DMS53 (cell line): Measurements from ENCODE around the gene KLK1.

Source experiments
- DNase-seq: peaks from one replicate; lab custom pipeline; 2025; lab: John Stamatoyannopoulos, UW

Gene KLK1

GRCh38 chr19:50823389-50824042, at the start of gene KLK1:
KLK1 (minus strand) TSS chr19:50823787; CDS start chr19:50823748, 39 bp downstream.
- DNase-seq, result no peak

DNA sequence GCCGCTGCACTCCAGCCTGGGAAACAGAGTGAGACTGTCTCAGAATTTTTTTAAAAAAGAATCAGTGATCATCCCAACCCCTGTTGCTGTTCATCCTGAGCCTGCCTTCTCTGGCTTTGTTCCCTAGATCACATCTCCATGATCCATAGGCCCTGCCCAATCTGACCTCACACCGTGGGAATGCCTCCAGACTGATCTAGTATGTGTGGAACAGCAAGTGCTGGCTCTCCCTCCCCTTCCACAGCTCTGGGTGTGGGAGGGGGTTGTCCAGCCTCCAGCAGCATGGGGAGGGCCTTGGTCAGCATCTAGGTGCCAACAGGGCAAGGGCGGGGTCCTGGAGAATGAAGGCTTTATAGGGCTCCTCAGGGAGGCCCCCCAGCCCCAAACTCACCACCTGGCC, 49.5 kb upstream of the KLK1 start, which contains the start of gene KLK2:
KLK2 (plus strand) TSS at position 384 of the 400 bp plus-strand sequence. CDS start 35 bp downstream, outside the sequence.
- no peak for DNase-seq

GRCh38 chr19:50870417-50871089, 47.0 kb upstream of the KLK1 start:
- DNase-seq, result no peak

DNA sequence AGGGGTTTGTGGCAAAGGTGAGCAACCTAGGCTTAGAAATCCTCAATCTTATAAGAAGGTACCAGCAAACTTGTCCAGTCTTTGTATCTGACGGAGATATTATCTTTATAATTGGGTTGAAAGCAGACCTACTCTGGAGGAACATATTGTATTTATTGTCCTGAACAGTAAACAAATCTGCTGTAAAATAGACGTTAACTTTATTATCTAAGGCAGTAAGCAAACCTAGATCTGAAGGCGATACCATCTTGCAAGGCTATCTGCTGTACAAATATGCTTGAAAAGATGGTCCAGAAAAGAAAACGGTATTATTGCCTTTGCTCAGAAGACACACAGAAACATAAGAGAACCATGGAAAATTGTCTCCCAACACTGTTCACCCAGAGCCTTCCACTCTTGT, 45.9 kb upstream of the KLK1 start:
- DNase-seq, result no peak

GRCh38 chr19:50861496-50862286, 38.1 kb upstream of the KLK1 start:
- DNase-seq, result no peak

- no peak for DNase-seq
Measured at GRCh38 chr19:50861010-50861409, 37.4 kb upstream of the KLK1 start.

DNA sequence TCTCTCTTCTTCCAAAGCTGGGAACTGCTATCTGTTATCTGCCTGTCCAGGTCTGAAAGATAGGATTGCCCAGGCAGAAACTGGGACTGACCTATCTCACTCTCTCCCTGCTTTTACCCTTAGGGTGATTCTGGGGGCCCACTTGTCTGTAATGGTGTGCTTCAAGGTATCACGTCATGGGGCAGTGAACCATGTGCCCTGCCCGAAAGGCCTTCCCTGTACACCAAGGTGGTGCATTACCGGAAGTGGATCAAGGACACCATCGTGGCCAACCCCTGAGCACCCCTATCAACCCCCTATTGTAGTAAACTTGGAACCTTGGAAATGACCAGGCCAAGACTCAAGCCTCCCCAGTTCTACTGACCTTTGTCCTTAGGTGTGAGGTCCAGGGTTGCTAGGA, 36.3 kb upstream of the KLK1 start:
- DNase-seq, result no peak

DNA sequence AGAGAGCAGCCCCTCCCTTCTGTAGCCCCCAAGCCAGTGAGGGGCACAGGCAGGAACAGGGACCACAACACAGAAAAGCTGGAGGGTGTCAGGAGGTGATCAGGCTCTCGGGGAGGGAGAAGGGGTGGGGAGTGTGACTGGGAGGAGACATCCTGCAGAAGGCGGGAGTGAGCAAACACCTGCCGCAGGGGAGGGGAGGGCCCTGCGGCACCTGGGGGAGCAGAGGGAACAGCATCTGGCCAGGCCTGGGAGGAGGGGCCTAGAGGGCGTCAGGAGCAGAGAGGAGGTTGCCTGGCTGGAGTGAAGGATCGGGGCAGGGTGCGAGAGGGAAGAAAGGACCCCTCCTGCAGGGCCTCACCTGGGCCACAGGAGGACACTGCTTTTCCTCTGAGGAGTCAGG, 35.3 kb upstream of the KLK1 start:
- peak; percentile 93 for DNase-seq

DNA sequence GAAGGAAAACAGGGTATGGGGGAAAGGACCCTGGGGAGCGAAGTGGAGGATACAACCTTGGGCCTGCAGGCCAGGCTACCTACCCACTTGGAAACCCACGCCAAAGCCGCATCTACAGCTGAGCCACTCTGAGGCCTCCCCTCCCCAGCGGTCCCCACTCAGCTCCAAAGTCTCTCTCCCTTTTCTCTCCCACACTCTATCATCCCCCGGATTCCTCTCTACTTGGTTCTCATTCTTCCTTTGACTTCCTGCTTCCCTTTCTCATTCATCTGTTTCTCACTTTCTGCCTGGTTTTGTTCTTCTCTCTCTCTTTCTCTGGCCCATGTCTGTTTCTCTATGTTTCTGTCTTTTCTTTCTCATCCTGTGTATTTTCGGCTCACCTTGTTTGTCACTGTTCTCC, 33.8 kb upstream of the KLK1 start:
- DNase-seq, result no peak

- DNase-seq, result no peak
Measured at GRCh38 chr19:50854636-50855410, 31.2 kb upstream of the KLK1 start, which contains the start of gene KLK3. KLK3 (plus strand) TSS chr19:50854915; CDS start chr19:50854956, 41 bp downstream.

DNA sequence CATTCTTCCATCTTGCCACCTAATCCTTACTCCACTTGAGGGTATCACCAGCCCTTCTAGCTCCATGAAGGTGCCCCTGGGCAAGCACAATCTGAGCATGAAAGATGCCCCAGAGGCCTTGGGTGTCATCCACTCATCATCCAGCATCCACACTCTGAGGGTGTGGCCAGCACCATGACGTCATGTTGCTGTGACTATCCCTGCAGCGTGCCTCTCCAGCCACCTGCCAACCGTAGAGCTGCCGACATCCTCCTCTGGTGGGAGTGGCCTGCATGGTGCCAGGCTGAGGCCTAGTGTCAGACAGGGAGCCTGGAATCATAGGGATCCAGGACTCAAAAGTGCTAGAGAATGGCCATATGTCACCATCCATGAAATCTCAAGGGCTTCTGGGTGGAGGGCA, 28.0 kb upstream of the KLK1 start:
- DNase-seq, result peak; percentile 45

GRCh38 chr19:50850738-50851137, 27.2 kb upstream of the KLK1 start:
- DNase-seq, result no peak

- DNase-seq, result peak; percentile 17
Measured at GRCh38 chr19:50844296-50844935, 20.8 kb upstream of the KLK1 start.

GRCh38 chr19:50843701-50844221, 20.2 kb upstream of the KLK1 start:
- DNase-seq, result no peak

DNA sequence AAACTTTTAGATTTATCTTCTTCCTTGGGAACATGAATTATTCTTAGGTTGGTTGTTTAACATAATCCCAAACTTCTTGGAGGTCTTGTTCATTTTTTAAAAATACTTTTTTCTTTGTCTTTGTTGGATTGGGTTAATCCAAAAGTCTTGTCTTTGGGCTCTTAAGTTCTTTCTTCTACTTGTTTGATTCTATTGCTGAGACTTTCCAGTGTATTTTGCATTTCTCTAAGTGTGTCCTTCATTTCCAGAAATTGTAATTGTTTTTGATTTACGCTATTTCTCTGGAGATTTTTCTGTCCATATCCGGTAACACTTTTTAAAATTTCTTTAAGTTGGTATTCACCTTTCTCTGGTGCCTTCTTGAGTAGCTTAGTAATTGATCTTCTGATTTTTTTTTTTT, 19.6 kb upstream of the KLK1 start:
- DNase-seq, result no peak

GRCh38 chr19:50842130-50842529, 18.5 kb upstream of the KLK1 start:
- DNase-seq, result no peak

GRCh38 chr19:50839712-50840655, 16.4 kb upstream of the KLK1 start:
- DNase-seq, result no peak

- peak; percentile 47 for DNase-seq
Measured at GRCh38 chr19:50838239-50838638, 14.7 kb upstream of the KLK1 start.

- DNase-seq, result peak; percentile 93
Measured at GRCh38 chr19:50837300-50837699, 13.7 kb upstream of the KLK1 start.
